Measurements from ENCODE around the gene CAMK1D.

CAMK1D gene

GRCh38 chr10:12499076-12499986 lies 150.0 kb downstream of the CAMK1D start:
- DNase-seq (ENCODE audit: low read depth in 2 of 2) = no peak

- no peak for DNase-seq (ENCODE audit: low read depth in 2 of 2)
Observed at GRCh38 chr10:12500381-12501303, 151.3 kb downstream of the CAMK1D start.

GRCh38 chr10:12501324-12501723 lies 152.0 kb downstream of the CAMK1D start:
- DNase-seq (ENCODE audit: low read depth in 2 of 2) = no peak

- DNase-seq (ENCODE audit: low read depth in 2 of 2) = no peak
Observed at GRCh38 chr10:12501841-12502525, 152.6 kb downstream of the CAMK1D start.

GRCh38 chr10:12502526-12503274 lies 153.4 kb downstream of the CAMK1D start:
- DNase-seq (ENCODE audit: low read depth in 2 of 2) = no peak

- DNase-seq (ENCODE audit: low read depth in 2 of 2) = no peak
Observed at GRCh38 chr10:12503311-12503710, 154.0 kb downstream of the CAMK1D start.

- no peak for DNase-seq (ENCODE audit: low read depth in 2 of 2)
Observed at GRCh38 chr10:12504176-12504575, 154.8 kb downstream of the CAMK1D start.

GRCh38 chr10:12504628-12505027 lies 155.3 kb downstream of the CAMK1D start:
- no peak for DNase-seq (ENCODE audit: low read depth in 2 of 2)

- no peak for DNase-seq (ENCODE audit: low read depth in 2 of 2)
Observed at GRCh38 chr10:12505683-12506082, 156.3 kb downstream of the CAMK1D start.

GRCh38 chr10:12507165-12507850 lies 158.0 kb downstream of the CAMK1D start:
- no peak for DNase-seq (ENCODE audit: low read depth in 2 of 2)

- DNase-seq (ENCODE audit: low read depth in 2 of 2) = no peak
Observed at GRCh38 chr10:12508165-12508564, 158.8 kb downstream of the CAMK1D start.

GRCh38 chr10:12509016-12509793 lies 159.9 kb downstream of the CAMK1D start:
- no peak for DNase-seq (ENCODE audit: low read depth in 2 of 2)

GRCh38 chr10:12509794-12510100 lies 160.4 kb downstream of the CAMK1D start:
- DNase-seq (ENCODE audit: low read depth in 2 of 2) = no peak

- no peak for DNase-seq (ENCODE audit: low read depth in 2 of 2)
Observed at GRCh38 chr10:12510501-12510941, 161.2 kb downstream of the CAMK1D start.

- no peak for DNase-seq (ENCODE audit: low read depth in 2 of 2)
Observed at GRCh38 chr10:12510984-12511383, 161.6 kb downstream of the CAMK1D start.

GRCh38 chr10:12511651-12512050 lies 162.3 kb downstream of the CAMK1D start:
- no peak for DNase-seq (ENCODE audit: low read depth in 2 of 2)

- DNase-seq (ENCODE audit: low read depth in 2 of 2) = no peak
Observed at GRCh38 chr10:12512332-12513002, 163.1 kb downstream of the CAMK1D start.

GRCh38 chr10:12513003-12513365 lies 163.6 kb downstream of the CAMK1D start:
- DNase-seq (ENCODE audit: low read depth in 2 of 2) = no peak

Data from fibroblast of skin of left quadriceps (primary cell).